K562 (cell line): ENCODE results near the gene PCNX3. TPM values are rescaled to one million over a fixed set of nuclear protein-coding genes. Genes with fewer than 3 reads are reported as not detected.

Experiments used
- BCL6 ChIP-seq: fragments of 250-450 bp; sonication (Bioruptor Pico); IDR thresholded peaks from 2 replicates; pipeline ENCODE4 v1.4.0; 2020
- BRCA1 ChIP-seq, 2 experiments: fragments of 450-650 bp in 1 of 2; sonication (generic) in 1 of 2; formaldehyde crosslinking in 1 of 2; IDR thresholded peaks; 2 replicates each; pipeline versions ENCODE4 v1.5.0 to v1.6.1; 2017 to 2020; ENCODE audit warnings: mild to moderate bottlenecking in 1 of 2, missing genetic modification reagents in 1 of 2
- CSDE1 ChIP-seq, 2 experiments: fragments of 450-650 bp; IDR thresholded peaks; 2 replicates each; pipeline ENCODE4 v1.6.1; 2016; ENCODE audit warnings: mild to moderate bottlenecking in 1 of 2
- EP300 ChIP-seq: IDR thresholded peaks from 2 replicates; pipeline ENCODE4 v1.6.1; 2012; ENCODE audit warnings: low read length, improper control_type of control experiment
- FIP1L1 ChIP-seq: fragments of 200-400 bp; formaldehyde crosslinking; IDR thresholded peaks from 2 replicates; pipeline ENCODE4 v1.6.1; 2018; ENCODE audit warnings: mild to moderate bottlenecking, low read depth, low read length; ENCODE audit not compliant: poor library complexity, severe bottlenecking
- GATAD2A ChIP-seq: fragments of 450-650 bp; IDR thresholded peaks from 2 replicates; pipeline ENCODE4 v1.6.1; 2017
- HDAC2 ChIP-seq: fragments of 450-650 bp; IDR thresholded peaks from 2 replicates; pipeline ENCODE4 v1.6.1; 2016; ENCODE audit warnings: mild to moderate bottlenecking
- HNRNPH1 ChIP-seq: fragments of 200-400 bp; formaldehyde crosslinking; optimal IDR thresholded peaks from 2 replicates; pipeline ENCODE3; 2017; ENCODE audit warnings: low read depth, mild to moderate bottlenecking, low read length, moderate library complexity
- KDM4B ChIP-seq, 2 experiments: fragments of 450-650 bp in 1 of 2; sonication (generic) in 1 of 2; IDR thresholded peaks; 2 replicates each; pipeline ENCODE4 v1.6.1; 2016 to 2017; ENCODE audit warnings: borderline replicate concordance in 2 of 2, antibody characterized with exemption in 1 of 2, low read depth in 1 of 2, mild to moderate bottlenecking in 1 of 2
- NBN ChIP-seq: fragments of 450-650 bp; IDR thresholded peaks from 2 replicates; pipeline ENCODE4 v1.6.1; 2016; ENCODE audit warnings: low read depth, mild to moderate bottlenecking
- NFATC3 ChIP-seq: fragments of 450-650 bp; IDR thresholded peaks from 2 replicates; pipeline ENCODE4 v1.6.1; 2017; ENCODE audit warnings: mild to moderate bottlenecking
- POU5F1 ChIP-seq: fragments of 150-350 bp; IDR thresholded peaks from 2 replicates; pipeline ENCODE4 v1.6.1; 2014; ENCODE audit warnings: borderline replicate concordance, low read length, low read depth, mild to moderate bottlenecking; ENCODE audit not compliant: partially characterized antibody
- PTBP1 ChIP-seq: fragments of 200-400 bp; formaldehyde crosslinking; IDR thresholded peaks from 2 replicates; pipeline ENCODE4 v1.6.1; 2017; ENCODE audit warnings: low read depth, low read length
- SREBF2 ChIP-seq: sonication (generic); formaldehyde crosslinking; IDR thresholded peaks from 2 replicates; pipeline ENCODE4 v1.4.0; 2020; ENCODE audit warnings: mild to moderate bottlenecking, missing genetic modification reagents
- TAF9B ChIP-seq: fragments of 450-650 bp; IDR thresholded peaks from 2 replicates; pipeline ENCODE4 v1.6.1; 2018; ENCODE audit warnings: mild to moderate bottlenecking; ENCODE audit not compliant: partially characterized antibody
- TBP ChIP-seq: optimal IDR thresholded peaks from 2 replicates; pipeline ENCODE3; 2011; ENCODE audit warnings: low read depth, low read length, improper control_type of control experiment
- ZNF146 ChIP-seq: IDR thresholded peaks from one replicate; pipeline ENCODE4 v1.6.1; 2018; ENCODE audit warnings: missing compliant biosample characterization; ENCODE audit not compliant: unreplicated experiment
- ZNF431 ChIP-seq: sonication (generic); formaldehyde crosslinking; IDR thresholded peaks from 2 replicates; pipeline ENCODE4 v1.8.0; 2022; ENCODE audit warnings: mild to moderate bottlenecking, missing genetic modification reagents
- polyA plus RNA-seq, 8 experiments: library from polyadenylated mRNA; depleted of rRNA in 4 of 8; stranded (reverse) in 5 of 8; unstranded in 3 of 8; fragments of >200 nt; fragmentation: Nextera tagmentation in 2 of 8; fragmentation: Illumina TruSeq in 1 of 8; extraction: Ambion mirVana in 2 of 8; extraction: Trizol in 1 of 8; gene quantifications; 2 replicates each; pipeline versions ENCODE4 v1.2.1 to v1.2.3, GENCODE V29; 2011 to 2014; ENCODE audit warnings: inconsistent platforms in 1 of 8, missing spikeins in 1 of 8
- total RNA-seq, 7 experiments: library from RNA; depleted of rRNA in 6 of 7; stranded (reverse); fragments of >200 nt in 6 of 7; fragmentation: Illumina TruSeq in 2 of 7; extraction: Trizol in 2 of 7; gene quantifications; 2 replicates each; pipeline versions ENCODE4 v1.2.1 to v1.2.3, GENCODE V29; 2011 to 2021; ENCODE audit warnings: low replicate concordance in 1 of 7
- TF ChIP-seq, protein P1 (sequence below): fragments of 450-650 bp; IDR thresholded peaks from 2 replicates; pipeline ENCODE4 v1.6.1; 2016; ENCODE audit warnings: antibody characterized with exemption
- TF ChIP-seq, protein P2 (sequence below): fragments of 450-650 bp; IDR thresholded peaks from 2 replicates; pipeline ENCODE4 v1.6.1; 2014; ENCODE audit warnings: low read depth, mild to moderate bottlenecking, moderate library complexity, borderline replicate concordance
- TF ChIP-seq, protein P3 (sequence below): fragments of 200-800 bp; sonication (Bioruptor generic); IDR thresholded peaks from 2 replicates; pipeline ENCODE4 v1.6.1; 2016; ENCODE audit warnings: missing genetic modification characterization, missing compliant biosample characterization

PCNX3 gene
- total and polyA plus RNA-seq, 9 of the 15 experiments (the other 6 are each of a cell fraction or from before 2014, with no cell fraction given), result 0.11 to 47.8 (median 12.8) TPM

DNA sequence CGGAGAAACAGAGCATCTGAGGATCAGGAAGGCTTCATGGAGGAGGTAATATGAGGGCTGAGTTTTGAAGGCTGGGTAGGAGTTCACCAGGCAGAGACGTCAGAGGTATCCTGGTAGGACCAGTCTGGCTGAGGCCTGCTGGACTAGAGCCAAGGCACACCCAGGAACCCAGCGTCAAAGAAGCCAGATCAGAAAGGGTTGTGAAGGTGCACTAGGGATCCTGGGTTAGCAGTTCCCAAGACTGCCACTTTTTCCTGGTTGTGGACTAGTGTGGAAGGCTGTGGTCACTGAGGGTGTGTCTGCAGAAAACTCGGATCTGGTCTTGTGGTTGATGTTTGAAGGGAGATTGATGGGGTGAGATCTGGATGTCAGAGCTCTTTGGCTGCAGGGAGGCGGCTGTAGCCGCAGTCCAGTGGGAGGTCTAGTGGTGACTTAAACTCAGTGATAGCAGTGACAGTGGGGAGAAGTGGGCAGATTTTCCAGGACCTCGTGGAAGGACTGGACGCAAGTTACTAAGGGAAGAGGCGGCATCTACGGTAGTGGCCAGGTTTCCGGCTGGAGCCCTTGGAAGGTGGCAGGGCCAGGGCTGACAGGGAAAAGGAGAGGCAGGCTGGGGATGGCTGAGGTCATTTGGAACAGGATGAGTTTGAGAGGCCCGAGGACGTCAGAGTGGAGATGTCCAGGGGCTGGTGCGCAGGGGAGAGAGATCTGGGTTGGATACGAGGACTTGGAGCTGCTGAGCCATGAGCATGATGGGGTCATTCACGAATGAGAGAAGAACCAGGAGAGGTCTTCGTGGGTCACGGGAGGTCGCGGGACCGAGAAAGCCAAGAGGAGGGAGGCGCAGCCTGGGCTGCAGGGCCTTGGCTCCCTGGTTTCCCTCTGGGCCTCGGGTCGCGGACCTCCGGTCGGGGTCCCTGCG lies 36.3 kb downstream of the PCNX3 start (continued):
- no peak for TF ChIP-seq BCL6 (CRISPR knock-in tag)
- no peak for TF ChIP-seq TAF9B
- peak; percentile 43; the same call in 1 of the 2 replicates for TF ChIP-seq NBN
- TF ChIP-seq, protein P1, sequence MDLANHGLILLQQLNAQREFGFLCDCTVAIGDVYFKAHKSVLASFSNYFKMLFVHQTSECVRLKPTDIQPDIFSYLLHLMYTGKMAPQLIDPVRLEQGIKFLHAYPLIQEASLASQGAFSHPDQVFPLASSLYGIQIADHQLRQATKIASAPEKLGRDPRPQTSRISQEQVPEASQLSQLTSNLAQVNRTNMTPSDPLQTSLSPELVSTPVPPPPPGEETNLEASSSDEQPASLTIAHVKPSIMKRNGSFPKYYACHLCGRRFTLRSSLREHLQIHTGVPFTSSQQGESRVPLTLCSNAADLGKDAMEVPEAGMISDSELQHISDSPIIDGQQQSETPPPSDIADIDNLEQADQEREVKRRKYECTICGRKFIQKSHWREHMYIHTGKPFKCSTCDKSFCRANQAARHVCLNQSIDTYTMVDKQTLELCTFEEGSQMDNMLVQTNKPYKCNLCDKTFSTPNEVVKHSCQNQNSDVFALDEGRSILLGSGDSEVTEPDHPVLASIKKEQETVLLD, result no peak
- no peak for TF ChIP-seq ZNF431 (CRISPR knock-in tag)
- no peak for TF ChIP-seq PTBP1
- TF ChIP-seq HDAC2, result no peak
- TF ChIP-seq HNRNPH1, result no peak
- TF ChIP-seq GATAD2A, result no peak
- no peak for TF ChIP-seq FIP1L1
- TF ChIP-seq KDM4B (IDR thresholded peaks at IDR 0.05; ENCODE audit: borderline replicate concordance in 2 of 2, low read depth in 1 of 2), result no peak
- no peak for TF ChIP-seq TBP
- TF ChIP-seq NFATC3, result no peak
- TF ChIP-seq SREBF2 (CRISPR knock-in tag), result no peak
- TF ChIP-seq, protein P2, sequence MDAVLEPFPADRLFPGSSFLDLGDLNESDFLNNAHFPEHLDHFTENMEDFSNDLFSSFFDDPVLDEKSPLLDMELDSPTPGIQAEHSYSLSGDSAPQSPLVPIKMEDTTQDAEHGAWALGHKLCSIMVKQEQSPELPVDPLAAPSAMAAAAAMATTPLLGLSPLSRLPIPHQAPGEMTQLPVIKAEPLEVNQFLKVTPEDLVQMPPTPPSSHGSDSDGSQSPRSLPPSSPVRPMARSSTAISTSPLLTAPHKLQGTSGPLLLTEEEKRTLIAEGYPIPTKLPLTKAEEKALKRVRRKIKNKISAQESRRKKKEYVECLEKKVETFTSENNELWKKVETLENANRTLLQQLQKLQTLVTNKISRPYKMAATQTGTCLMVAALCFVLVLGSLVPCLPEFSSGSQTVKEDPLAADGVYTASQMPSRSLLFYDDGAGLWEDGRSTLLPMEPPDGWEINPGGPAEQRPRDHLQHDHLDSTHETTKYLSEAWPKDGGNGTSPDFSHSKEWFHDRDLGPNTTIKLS, result no peak
- no peak for TF ChIP-seq EP300
- TF ChIP-seq CSDE1 (IDR thresholded peaks at IDR 0.05), result no peak
- TF ChIP-seq ZNF146 (CRISPR knock-in tag), result no peak
- TF ChIP-seq POU5F1, result no peak
- TF ChIP-seq, protein P3, sequence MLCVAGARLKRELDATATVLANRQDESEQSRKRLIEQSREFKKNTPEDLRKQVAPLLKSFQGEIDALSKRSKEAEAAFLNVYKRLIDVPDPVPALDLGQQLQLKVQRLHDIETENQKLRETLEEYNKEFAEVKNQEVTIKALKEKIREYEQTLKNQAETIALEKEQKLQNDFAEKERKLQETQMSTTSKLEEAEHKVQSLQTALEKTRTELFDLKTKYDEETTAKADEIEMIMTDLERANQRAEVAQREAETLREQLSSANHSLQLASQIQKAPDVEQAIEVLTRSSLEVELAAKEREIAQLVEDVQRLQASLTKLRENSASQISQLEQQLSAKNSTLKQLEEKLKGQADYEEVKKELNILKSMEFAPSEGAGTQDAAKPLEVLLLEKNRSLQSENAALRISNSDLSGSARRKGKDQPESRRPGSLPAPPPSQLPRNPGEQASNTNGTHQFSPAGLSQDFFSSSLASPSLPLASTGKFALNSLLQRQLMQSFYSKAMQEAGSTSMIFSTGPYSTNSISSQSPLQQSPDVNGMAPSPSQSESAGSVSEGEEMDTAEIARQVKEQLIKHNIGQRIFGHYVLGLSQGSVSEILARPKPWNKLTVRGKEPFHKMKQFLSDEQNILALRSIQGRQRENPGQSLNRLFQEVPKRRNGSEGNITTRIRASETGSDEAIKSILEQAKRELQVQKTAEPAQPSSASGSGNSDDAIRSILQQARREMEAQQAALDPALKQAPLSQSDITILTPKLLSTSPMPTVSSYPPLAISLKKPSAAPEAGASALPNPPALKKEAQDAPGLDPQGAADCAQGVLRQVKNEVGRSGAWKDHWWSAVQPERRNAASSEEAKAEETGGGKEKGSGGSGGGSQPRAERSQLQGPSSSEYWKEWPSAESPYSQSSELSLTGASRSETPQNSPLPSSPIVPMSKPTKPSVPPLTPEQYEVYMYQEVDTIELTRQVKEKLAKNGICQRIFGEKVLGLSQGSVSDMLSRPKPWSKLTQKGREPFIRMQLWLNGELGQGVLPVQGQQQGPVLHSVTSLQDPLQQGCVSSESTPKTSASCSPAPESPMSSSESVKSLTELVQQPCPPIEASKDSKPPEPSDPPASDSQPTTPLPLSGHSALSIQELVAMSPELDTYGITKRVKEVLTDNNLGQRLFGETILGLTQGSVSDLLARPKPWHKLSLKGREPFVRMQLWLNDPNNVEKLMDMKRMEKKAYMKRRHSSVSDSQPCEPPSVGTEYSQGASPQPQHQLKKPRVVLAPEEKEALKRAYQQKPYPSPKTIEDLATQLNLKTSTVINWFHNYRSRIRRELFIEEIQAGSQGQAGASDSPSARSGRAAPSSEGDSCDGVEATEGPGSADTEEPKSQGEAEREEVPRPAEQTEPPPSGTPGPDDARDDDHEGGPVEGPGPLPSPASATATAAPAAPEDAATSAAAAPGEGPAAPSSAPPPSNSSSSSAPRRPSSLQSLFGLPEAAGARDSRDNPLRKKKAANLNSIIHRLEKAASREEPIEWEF (CRISPR knock-in tag), result no peak
- no peak for TF ChIP-seq BRCA1 (IDR thresholded peaks at IDR 0.05)
- no peak for TF ChIP-seq BRCA1 (CRISPR knock-in tag; IDR thresholded peaks at IDR 0.05)
